ENCODE data around the gene NDUFS7. TPM values are rescaled to one million over a fixed set of nuclear protein-coding genes. Genes with fewer than 3 reads are reported as not detected.

Gene NDUFS7
- total and polyA plus RNA-seq, 7 donors: 99.4 to 262 (median 156) TPM

GRCh38 chr19:1425902-1426301 is 42.2 kb downstream of the NDUFS7 start:
- intact Hi-C loops (cut with DNase I): no loop called here
- no peak for DNase-seq
- peaks cover 0 to 20% (median 16%) of the 10 kb centered on the region in 4 donors for H3K4me1 ChIP-seq
- H3K9me3 ChIP-seq: no peaks in the 10 kb centered on the region
- H3K27ac ChIP-seq: no peak overlapping the region
- H3K27me3 ChIP-seq: no peaks in the 10 kb centered on the region
- H3K4me3 ChIP-seq: no peak overlapping the region
- 95% methylated on average over 14 of the region's 14 CpGs for WGBS, 2 donors
- peaks cover 24 to 97% (median 59%) of the 10 kb centered on the region in 4 donors for H3K36me3 ChIP-seq
- TF ChIP-seq CTCF (IDR thresholded peaks at IDR 0.05) (no peak), POLR2A (IDR thresholded peaks at IDR 0.05) (no peak), EP300 (IDR thresholded peaks at IDR 0.05) (no peak), POLR2AphosphoS5 (IDR thresholded peaks at IDR 0.05) (no peak)

- no peaks in the 10 kb centered on the region for H3K9me3 ChIP-seq
- no peak for TF ChIP-seq POLR2A (IDR thresholded peaks at IDR 0.05)
- no peak for TF ChIP-seq POLR2AphosphoS5 (IDR thresholded peaks at IDR 0.05)
- TF ChIP-seq CTCF (IDR thresholded peaks at IDR 0.05): no peak
- TF ChIP-seq EP300 (IDR thresholded peaks at IDR 0.05): no peak
- peaks cover 0 to 15% (median 14%) of the 10 kb centered on the region in 4 donors for H3K4me1 ChIP-seq
- no peak overlapping the region for H3K27ac ChIP-seq
- H3K4me3 ChIP-seq: no peak overlapping the region
- peaks cover 24 to 97% (median 57%) of the 10 kb centered on the region in 4 donors for H3K36me3 ChIP-seq
- WGBS, 2 donors: 84 to 91% methylated on average over 9 of the region's 9 CpGs
- intact Hi-C loops (cut with DNase I): no loop called here
- no peak for DNase-seq
- H3K27me3 ChIP-seq: no peaks in the 10 kb centered on the region
Observed at GRCh38 chr19:1426736-1427135, 43.0 kb downstream of the NDUFS7 start.

GRCh38 chr19:1427221-1427920 is 43.7 kb downstream of the NDUFS7 start:
- intact Hi-C loops (cut with DNase I): no loop called here
- Histone ChIP-seq H3K4me3 (no peak overlapping the region), H3K36me3 (peaks cover 30 to 97% (median 59%) of the 10 kb centered on the region in 4 donors), H3K27me3 (no peaks in the 10 kb centered on the region), H3K4me1 (peaks cover 0 to 8% (median 7%) of the 10 kb centered on the region in 4 donors), H3K9me3 (no peaks in the 10 kb centered on the region), H3K27ac (no peak overlapping the region)
- no peak for DNase-seq
- 94 to 95% methylated on average over 27 of the region's 27 CpGs for WGBS, 2 donors
- TF ChIP-seq POLR2A (IDR thresholded peaks at IDR 0.05) (no peak), EP300 (IDR thresholded peaks at IDR 0.05) (no peak), POLR2AphosphoS5 (IDR thresholded peaks at IDR 0.05) (no peak), CTCF (IDR thresholded peaks at IDR 0.05) (no peak)

GRCh38 chr19:1428738-1429391 is 45.2 kb downstream of the NDUFS7 start:
- intact Hi-C loops (cut with DNase I): no loop called here
- no peaks in the 10 kb centered on the region for H3K27me3 ChIP-seq
- TF ChIP-seq POLR2AphosphoS5 (IDR thresholded peaks at IDR 0.05): no peak
- TF ChIP-seq CTCF (IDR thresholded peaks at IDR 0.05): no peak
- TF ChIP-seq POLR2A (IDR thresholded peaks at IDR 0.05): no peak
- TF ChIP-seq EP300 (IDR thresholded peaks at IDR 0.05): no peak
- peaks cover 35 to 97% (median 66%) of the 10 kb centered on the region in 4 donors for H3K36me3 ChIP-seq
- no peak for DNase-seq
- 86 to 92% methylated on average over 41 of the region's 41 CpGs for WGBS, 2 donors
- H3K4me3 ChIP-seq: no peak overlapping the region
- H3K27ac ChIP-seq: no peak overlapping the region
- no peaks in the 10 kb centered on the region for H3K4me1 ChIP-seq
- no peaks in the 10 kb centered on the region for H3K9me3 ChIP-seq

All from sigmoid colon (tissue), 7 donors.